ENCODE results near the gene LRP1B.

LRP1B gene

DNA sequence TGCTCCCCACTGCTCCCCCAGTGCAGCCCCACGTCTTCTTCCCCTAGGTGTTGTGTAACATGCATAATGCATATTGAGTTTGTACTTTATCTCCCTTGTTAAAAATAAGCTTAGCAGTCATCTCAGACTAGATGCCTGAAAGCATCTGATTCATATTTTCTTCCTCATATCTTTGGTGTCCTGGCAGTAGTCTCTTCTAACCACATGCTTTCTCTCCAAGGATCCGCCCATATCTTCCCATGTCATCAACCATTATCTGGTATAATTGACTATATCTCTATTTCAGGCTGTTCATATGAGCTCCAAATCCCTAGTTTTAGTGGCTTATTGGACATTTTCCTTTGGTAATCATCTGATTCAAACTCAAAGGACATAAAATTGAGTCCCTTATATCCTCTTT is 426.3 kb downstream of the LRP1B start:
- no peak overlapping the region for H3K4me3 ChIP-seq (ENCODE audit: low read depth in 1 of 2, low read length in 2 of 2)
- no peaks in the 10 kb centered on the region for H3K27me3 ChIP-seq (ENCODE audit: control insufficient read depth in 1 of 2, insufficient read depth in 2 of 2, low read length in 2 of 2)
- H3K27ac ChIP-seq (ENCODE audit: low read depth, low read length) = no peak overlapping the region
- no peaks in the 10 kb centered on the region for H3K9me3 ChIP-seq (ENCODE audit: low read length)
- H3K36me3 ChIP-seq (ENCODE audit: insufficient read depth, low read length) = no peaks in the 10 kb centered on the region
- no peak overlapping the region for H3K9ac ChIP-seq (ENCODE audit: low read length)
- H3K4me1 ChIP-seq (ENCODE audit: insufficient read depth, low read length) = no peaks in the 10 kb centered on the region

DNA sequence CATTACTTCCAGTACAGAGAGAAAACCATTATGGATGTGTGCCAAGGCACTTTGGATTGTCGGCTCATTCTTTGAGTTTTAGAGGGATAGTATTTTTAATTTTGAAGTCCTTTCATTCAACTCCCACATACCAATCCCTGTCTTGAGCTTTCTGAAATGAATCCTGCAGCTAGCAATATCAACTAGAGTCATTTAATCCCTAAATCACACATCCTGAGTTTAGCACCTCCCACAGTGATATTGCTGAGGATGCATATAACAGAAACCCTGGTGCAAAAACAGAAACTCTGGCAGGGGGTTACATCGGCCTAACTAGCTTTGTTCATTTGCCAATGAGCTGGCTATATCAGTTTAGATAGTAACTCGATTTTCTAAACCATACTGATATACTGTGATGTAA is 427.3 kb downstream of the LRP1B start:
- H3K4me3 ChIP-seq (ENCODE audit: low read depth in 1 of 2, low read length in 2 of 2) = no peak overlapping the region
- no peaks in the 10 kb centered on the region for H3K27me3 ChIP-seq (ENCODE audit: control insufficient read depth in 1 of 2, insufficient read depth in 2 of 2, low read length in 2 of 2)
- no peak overlapping the region for H3K27ac ChIP-seq (ENCODE audit: low read depth, low read length)
- H3K9me3 ChIP-seq (ENCODE audit: low read length) = no peaks in the 10 kb centered on the region
- H3K4me1 ChIP-seq (ENCODE audit: insufficient read depth, low read length) = no peaks in the 10 kb centered on the region
- no peaks in the 10 kb centered on the region for H3K36me3 ChIP-seq (ENCODE audit: insufficient read depth, low read length)
- no peak overlapping the region for H3K9ac ChIP-seq (ENCODE audit: low read length)

DNA sequence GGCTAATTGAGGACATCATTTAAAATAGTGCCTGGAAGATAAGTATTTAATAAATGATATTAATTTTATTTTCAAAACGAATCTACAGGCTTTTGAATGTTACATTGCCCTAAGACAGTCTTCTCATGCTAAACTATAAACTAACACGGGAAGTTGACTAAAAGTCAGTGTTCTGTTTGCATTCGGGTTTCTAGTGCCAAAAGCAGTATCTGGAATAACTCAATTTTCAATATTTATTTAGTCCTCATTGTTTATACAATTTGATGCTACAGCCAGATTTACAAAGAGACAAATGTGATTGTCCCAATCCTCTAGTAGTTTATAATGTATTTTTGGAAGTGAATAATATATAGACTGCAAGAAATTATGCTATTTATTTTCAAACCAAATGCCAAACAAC is 429.2 kb downstream of the LRP1B start:
- Histone ChIP-seq H3K27me3 (ENCODE audit: control insufficient read depth in 1 of 2, insufficient read depth in 2 of 2, low read length in 2 of 2) (no peaks in the 10 kb centered on the region), H3K9me3 (ENCODE audit: low read length) (no peaks in the 10 kb centered on the region)

DNA sequence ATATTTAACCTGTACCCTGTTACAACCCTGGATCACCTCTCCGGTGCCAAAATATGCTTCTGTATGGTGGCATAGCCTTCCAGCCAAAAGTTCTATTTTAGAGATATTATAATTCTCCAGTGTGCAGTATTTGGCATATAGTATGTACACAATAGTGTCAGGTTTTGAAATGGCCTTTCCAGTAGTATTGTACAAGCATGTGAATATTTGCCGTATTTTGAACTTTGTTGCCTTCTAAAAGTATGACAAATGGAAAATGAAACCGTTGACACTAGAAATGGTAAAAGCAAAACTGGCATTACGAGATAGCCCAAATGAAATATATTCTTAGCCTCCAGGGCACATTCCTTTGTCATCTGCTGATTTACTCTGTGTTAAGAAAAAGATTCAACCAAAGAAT is 431.2 kb downstream of the LRP1B start:
- Histone ChIP-seq H3K4me3 (ENCODE audit: low read depth in 1 of 2, low read length in 2 of 2) (no peak overlapping the region), H3K4me1 (ENCODE audit: insufficient read depth, low read length) (no peaks in the 10 kb centered on the region), H3K27me3 (ENCODE audit: control insufficient read depth in 1 of 2, insufficient read depth in 2 of 2, low read length in 2 of 2) (no peaks in the 10 kb centered on the region), H3K9me3 (ENCODE audit: low read length) (no peaks in the 10 kb centered on the region), H3K9ac (ENCODE audit: low read length) (no peak overlapping the region), H3K27ac (ENCODE audit: low read depth, low read length) (no peak overlapping the region), H3K36me3 (ENCODE audit: insufficient read depth, low read length) (no peaks in the 10 kb centered on the region)

More for the DNA sequence above, 429.2 kb downstream of the LRP1B start:
- H3K36me3 ChIP-seq (ENCODE audit: insufficient read depth, low read length) = no peaks in the 10 kb centered on the region
- H3K4me3 ChIP-seq (ENCODE audit: low read depth in 1 of 2, low read length in 2 of 2) = no peak overlapping the region
- no peak overlapping the region for H3K9ac ChIP-seq (ENCODE audit: low read length)
- no peaks in the 10 kb centered on the region for H3K4me1 ChIP-seq (ENCODE audit: insufficient read depth, low read length)
- no peak overlapping the region for H3K27ac ChIP-seq (ENCODE audit: low read depth, low read length)

DNA sequence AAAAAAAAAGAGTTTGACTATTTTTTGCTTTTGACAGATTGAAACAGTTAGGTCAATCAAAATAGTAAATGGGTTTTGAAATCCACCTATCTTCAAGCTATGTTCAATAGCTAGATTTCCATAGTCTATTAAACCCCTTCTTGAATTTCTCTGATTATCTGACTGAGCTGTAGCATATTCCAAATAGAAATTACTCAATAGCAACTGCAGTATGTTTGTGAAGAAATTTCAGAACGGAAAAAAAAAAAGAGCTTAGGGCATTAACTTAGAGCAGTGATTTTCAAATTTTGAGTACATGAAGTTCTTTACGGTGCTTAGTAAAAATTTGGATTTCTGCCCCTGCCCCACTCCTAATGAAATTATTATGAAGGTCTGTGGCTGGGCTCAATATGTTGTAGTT is 432.3 kb downstream of the LRP1B start:
- H3K36me3 ChIP-seq (ENCODE audit: insufficient read depth, low read length) = no peaks in the 10 kb centered on the region
- H3K4me3 ChIP-seq (ENCODE audit: low read depth in 1 of 2, low read length in 2 of 2) = no peak overlapping the region
- no peak overlapping the region for H3K27ac ChIP-seq (ENCODE audit: low read depth, low read length)
- H3K27me3 ChIP-seq (ENCODE audit: control insufficient read depth in 1 of 2, insufficient read depth in 2 of 2, low read length in 2 of 2) = no peaks in the 10 kb centered on the region
- no peaks in the 10 kb centered on the region for H3K9me3 ChIP-seq (ENCODE audit: low read length)
- H3K4me1 ChIP-seq (ENCODE audit: insufficient read depth, low read length) = no peaks in the 10 kb centered on the region
- H3K9ac ChIP-seq (ENCODE audit: low read length) = no peak overlapping the region

DNA sequence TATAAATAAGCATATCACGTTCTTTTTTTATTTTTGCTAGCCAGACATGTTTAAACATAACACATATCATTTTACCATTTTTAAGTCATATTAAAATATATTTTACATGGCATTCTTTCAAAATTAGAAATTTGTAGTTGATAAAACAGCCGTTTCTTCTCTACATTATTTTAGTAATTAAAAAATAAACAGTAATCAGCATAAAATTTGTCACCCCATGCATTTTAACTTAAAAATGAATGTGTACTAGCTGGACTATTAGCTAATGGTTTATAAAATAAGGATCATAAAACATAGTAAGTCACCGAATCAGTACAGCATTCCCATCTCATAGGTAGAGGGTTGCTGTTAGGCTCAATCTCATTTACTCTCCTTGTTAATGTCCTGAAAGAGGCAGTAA is 433.8 kb downstream of the LRP1B start:
- no peaks in the 10 kb centered on the region for H3K36me3 ChIP-seq (ENCODE audit: insufficient read depth, low read length)
- H3K9me3 ChIP-seq (ENCODE audit: low read length) = no peaks in the 10 kb centered on the region
- no peaks in the 10 kb centered on the region for H3K27me3 ChIP-seq (ENCODE audit: control insufficient read depth in 1 of 2, insufficient read depth in 2 of 2, low read length in 2 of 2)
- no peak overlapping the region for H3K9ac ChIP-seq (ENCODE audit: low read length)
- no peak overlapping the region for H3K4me3 ChIP-seq (ENCODE audit: low read depth in 1 of 2, low read length in 2 of 2)
- H3K27ac ChIP-seq (ENCODE audit: low read depth, low read length) = no peak overlapping the region
- no peaks in the 10 kb centered on the region for H3K4me1 ChIP-seq (ENCODE audit: insufficient read depth, low read length)

DNA sequence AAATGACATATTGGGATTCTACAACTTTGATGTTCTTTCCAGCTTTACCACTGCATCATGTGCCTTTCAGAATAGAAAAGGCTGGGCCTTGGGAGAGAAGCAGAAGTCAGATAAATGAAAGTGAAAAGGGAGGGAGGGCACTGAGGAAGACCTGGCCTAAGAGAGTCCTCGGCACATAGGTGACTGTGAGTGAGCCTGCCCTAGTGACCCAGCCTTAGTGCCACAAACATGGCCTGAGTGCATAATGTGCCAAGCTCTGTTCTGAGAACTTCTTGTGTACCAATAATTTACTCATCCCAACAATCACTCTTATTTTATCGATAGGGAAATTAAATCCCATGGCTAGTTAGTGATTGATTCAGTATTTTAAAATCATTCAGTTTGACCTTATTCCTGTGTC is 436.6 kb downstream of the LRP1B start:
- H3K4me3 ChIP-seq (ENCODE audit: low read depth in 1 of 2, low read length in 2 of 2) = no peak overlapping the region
- no peaks in the 10 kb centered on the region for H3K9me3 ChIP-seq (ENCODE audit: low read length)
- no peak overlapping the region for H3K9ac ChIP-seq (ENCODE audit: low read length)
- H3K27ac ChIP-seq (ENCODE audit: low read depth, low read length) = no peak overlapping the region
- no peaks in the 10 kb centered on the region for H3K27me3 ChIP-seq (ENCODE audit: control insufficient read depth in 1 of 2, insufficient read depth in 2 of 2, low read length in 2 of 2)
- no peaks in the 10 kb centered on the region for H3K36me3 ChIP-seq (ENCODE audit: insufficient read depth, low read length)
- H3K4me1 ChIP-seq (ENCODE audit: insufficient read depth, low read length) = no peaks in the 10 kb centered on the region

DNA sequence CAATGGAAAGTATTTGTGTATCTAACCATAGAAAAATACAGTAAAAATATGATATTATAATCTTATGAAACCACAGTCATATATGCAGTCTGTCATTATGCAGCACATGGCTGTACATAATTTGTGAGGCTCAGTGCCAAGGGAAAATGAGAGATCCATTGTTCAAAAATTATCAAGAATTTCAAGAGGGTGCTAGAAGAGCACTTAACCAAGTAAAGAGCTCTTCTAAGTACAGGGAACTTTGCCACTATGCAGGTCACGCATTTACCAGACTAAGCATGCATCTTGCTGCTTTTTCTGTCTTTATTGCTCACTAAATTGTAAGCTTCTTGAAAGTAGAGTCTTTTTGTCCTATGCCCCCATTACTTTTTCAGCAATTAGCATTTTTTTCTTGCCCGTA is 438.0 kb downstream of the LRP1B start:
- Histone ChIP-seq H3K9me3 (ENCODE audit: low read length) (no peaks in the 10 kb centered on the region), H3K36me3 (ENCODE audit: insufficient read depth, low read length) (no peaks in the 10 kb centered on the region), H3K27me3 (ENCODE audit: control insufficient read depth in 1 of 2, insufficient read depth in 2 of 2, low read length in 2 of 2) (no peaks in the 10 kb centered on the region), H3K4me1 (ENCODE audit: insufficient read depth, low read length) (no peaks in the 10 kb centered on the region), H3K4me3 (ENCODE audit: low read depth in 1 of 2, low read length in 2 of 2) (no peak overlapping the region), H3K27ac (ENCODE audit: low read depth, low read length) (no peak overlapping the region), H3K9ac (ENCODE audit: low read length) (no peak overlapping the region)

DNA sequence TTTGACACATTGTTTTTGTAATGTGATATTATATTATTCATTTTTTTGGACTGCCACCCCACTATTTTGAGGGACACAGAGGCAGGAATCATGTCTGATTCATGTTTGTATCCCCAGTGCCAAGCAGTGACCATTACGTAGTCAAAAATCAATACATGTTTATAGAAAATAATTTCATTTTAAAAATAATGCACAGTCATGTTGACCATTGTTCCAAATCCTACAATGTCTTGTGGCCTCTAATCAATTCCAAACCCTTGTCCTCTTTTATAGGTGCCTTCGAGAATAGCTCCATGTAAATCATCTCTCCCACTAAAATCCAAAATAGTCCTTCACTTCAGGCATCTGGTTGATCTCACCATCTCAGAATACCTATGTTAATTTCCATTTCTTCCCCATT is 454.7 kb downstream of the LRP1B start:
- no peak overlapping the region for H3K9ac ChIP-seq (ENCODE audit: low read length)
- no peak overlapping the region for H3K4me3 ChIP-seq (ENCODE audit: low read depth in 1 of 2, low read length in 2 of 2)
- H3K36me3 ChIP-seq (ENCODE audit: insufficient read depth, low read length) = no peaks in the 10 kb centered on the region
- no peaks in the 10 kb centered on the region for H3K27me3 ChIP-seq (ENCODE audit: control insufficient read depth in 1 of 2, insufficient read depth in 2 of 2, low read length in 2 of 2)
- H3K27ac ChIP-seq (ENCODE audit: low read depth, low read length) = no peak overlapping the region
- no peaks in the 10 kb centered on the region for H3K9me3 ChIP-seq (ENCODE audit: low read length)
- no peaks in the 10 kb centered on the region for H3K4me1 ChIP-seq (ENCODE audit: insufficient read depth, low read length)

DNA sequence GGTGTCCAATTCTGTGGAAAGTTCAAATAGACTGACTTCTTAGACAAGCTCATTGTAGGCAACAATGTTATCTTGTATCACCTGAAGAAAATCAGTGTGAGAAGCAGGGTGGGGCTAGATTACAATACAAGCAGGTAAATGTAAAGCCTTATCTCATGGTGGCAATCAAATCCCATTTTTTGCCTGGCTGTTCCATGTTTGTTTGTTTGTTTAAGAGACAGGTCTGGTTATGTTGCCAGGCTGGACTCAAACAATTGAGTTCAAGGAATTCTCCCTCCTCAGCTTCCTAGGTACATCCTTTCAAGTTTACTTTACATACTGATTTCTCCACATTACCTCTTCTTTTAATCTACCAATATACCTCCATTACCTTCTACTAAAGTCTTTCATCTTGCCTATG is 464.6 kb downstream of the LRP1B start:
- Histone ChIP-seq H3K9ac (ENCODE audit: low read length) (no peak overlapping the region), H3K27me3 (ENCODE audit: control insufficient read depth in 1 of 2, insufficient read depth in 2 of 2, low read length in 2 of 2) (no peaks in the 10 kb centered on the region), H3K36me3 (ENCODE audit: insufficient read depth, low read length) (no peaks in the 10 kb centered on the region), H3K4me1 (ENCODE audit: insufficient read depth, low read length) (no peaks in the 10 kb centered on the region), H3K9me3 (ENCODE audit: low read length) (no peaks in the 10 kb centered on the region), H3K27ac (ENCODE audit: low read depth, low read length) (no peak overlapping the region), H3K4me3 (ENCODE audit: low read depth in 1 of 2, low read length in 2 of 2) (no peak overlapping the region)

DNA sequence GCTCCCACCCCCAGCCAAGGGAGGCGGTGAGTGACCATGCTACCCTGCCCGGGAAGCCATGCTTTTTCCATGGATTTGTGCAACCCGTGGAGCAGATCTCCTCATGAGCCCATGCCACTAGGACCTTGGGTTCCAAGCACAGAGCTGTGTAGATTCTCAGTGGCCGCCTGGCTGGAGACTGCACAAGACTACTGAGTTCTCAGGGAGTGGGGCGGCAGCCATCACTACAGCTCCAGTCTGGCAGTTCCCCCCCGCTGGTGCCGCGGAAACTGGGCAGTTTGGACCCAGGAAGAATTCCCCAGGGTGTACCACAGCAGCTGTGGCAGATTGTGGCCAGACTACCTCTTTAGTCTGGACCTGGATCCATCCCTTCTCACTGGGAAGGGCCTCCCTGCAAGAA is 470.6 kb downstream of the LRP1B start:
- Histone ChIP-seq H3K9ac (ENCODE audit: low read length) (no peak overlapping the region), H3K9me3 (ENCODE audit: low read length) (no peaks in the 10 kb centered on the region), H3K4me1 (ENCODE audit: insufficient read depth, low read length) (no peaks in the 10 kb centered on the region), H3K4me3 (ENCODE audit: low read depth in 1 of 2, low read length in 2 of 2) (no peak overlapping the region), H3K36me3 (ENCODE audit: insufficient read depth, low read length) (no peaks in the 10 kb centered on the region), H3K27me3 (ENCODE audit: control insufficient read depth in 1 of 2, insufficient read depth in 2 of 2, low read length in 2 of 2) (no peaks in the 10 kb centered on the region), H3K27ac (ENCODE audit: low read depth, low read length) (no peak overlapping the region)

DNA sequence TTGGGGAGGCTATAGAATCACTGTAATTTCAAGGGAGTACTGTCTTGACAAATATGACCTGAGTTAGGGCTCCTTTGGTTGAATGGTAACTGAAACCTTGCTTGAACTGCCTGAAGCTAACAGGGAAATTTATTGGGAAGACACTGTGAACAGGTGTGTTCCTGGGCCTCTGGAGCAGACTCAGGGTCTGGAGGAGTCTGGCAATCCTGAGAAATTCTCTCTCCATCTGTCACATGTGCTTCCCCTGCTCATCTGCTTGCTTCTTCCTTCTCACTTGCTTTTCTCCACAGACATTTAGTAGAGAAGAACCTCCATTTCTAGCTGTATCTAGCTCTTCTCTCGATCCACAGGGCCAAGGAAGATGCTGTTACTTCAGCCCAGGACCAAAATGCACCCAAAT is 476.5 kb downstream of the LRP1B start:
- H3K27ac ChIP-seq (ENCODE audit: low read depth, low read length) = no peak overlapping the region
- H3K9me3 ChIP-seq (ENCODE audit: low read length) = no peaks in the 10 kb centered on the region
- H3K36me3 ChIP-seq (ENCODE audit: insufficient read depth, low read length) = no peaks in the 10 kb centered on the region
- H3K9ac ChIP-seq (ENCODE audit: low read length) = no peak overlapping the region
- H3K27me3 ChIP-seq (ENCODE audit: control insufficient read depth in 1 of 2, insufficient read depth in 2 of 2, low read length in 2 of 2) = no peaks in the 10 kb centered on the region
- no peaks in the 10 kb centered on the region for H3K4me1 ChIP-seq (ENCODE audit: insufficient read depth, low read length)
- no peak overlapping the region for H3K4me3 ChIP-seq (ENCODE audit: low read depth in 1 of 2, low read length in 2 of 2)
